Tibial nerve (tissue), 4 donors: ENCODE measurements around the gene BCL7C.

Experiments used
- CTCF ChIP-seq, 5 experiments: fragments of 200-600 bp in 3 of 5; fragments of 450-650 bp in 2 of 5; sonication (generic) in 3 of 5; IDR thresholded peaks; one replicate each; pipeline ENCODE4 v1.5.1; 2016 to 2019; ENCODE audit warnings: antibody characterized with exemption in 5 of 5, mild to moderate bottlenecking in 3 of 5, moderate library complexity in 2 of 5
- EP300 ChIP-seq, 2 donors: sonication (generic); formaldehyde crosslinking; IDR thresholded peaks; one replicate each; pipeline ENCODE4 v1.6.1; 2017; ENCODE audit warnings: antibody characterized with exemption in 2 of 2, mild to moderate bottlenecking in 1 of 2
- POLR2A ChIP-seq, 2 donors: fragments of 450-650 bp; IDR thresholded peaks; one replicate each; pipeline ENCODE4 v1.6.1; 2017; ENCODE audit warnings: antibody characterized with exemption in 2 of 2, mild to moderate bottlenecking in 2 of 2, moderate library complexity in 2 of 2

GRCh38 chr16:30900588-30900987 lies 6.7 kb upstream of the BCL7C start:
- TF ChIP-seq CTCF (IDR thresholded peaks at IDR 0.05) (no peak), POLR2A (IDR thresholded peaks at IDR 0.05) (no peak), EP300 (IDR thresholded peaks at IDR 0.05) (no peak)
